HEK293T (cell line): Measurements from ENCODE around the gene DCUN1D2.

Source experiments
- ARNT ChIP-seq: fragments of 450-650 bp; IDR thresholded peaks from 2 replicates; pipeline ENCODE4 v1.6.1; 2017; ENCODE audit warnings: mild to moderate bottlenecking
- BHLHE40 ChIP-seq: fragments of 450-650 bp; IDR thresholded peaks from 2 replicates; pipeline ENCODE4 v1.6.1; 2016; ENCODE audit warnings: mild to moderate bottlenecking, moderate library complexity, borderline replicate concordance
- ELF4 ChIP-seq: fragments of 450-650 bp; IDR thresholded peaks from 2 replicates; pipeline ENCODE4 v1.6.1; 2017; ENCODE audit warnings: antibody characterized with exemption
- FOXK2 ChIP-seq: fragments of 450-650 bp; IDR thresholded peaks from 2 replicates; pipeline ENCODE4 v1.6.1; 2016; ENCODE audit warnings: mild to moderate bottlenecking
- FOXM1 ChIP-seq: fragments of 450-650 bp; IDR thresholded peaks from 2 replicates; pipeline ENCODE4 v1.6.1; 2017; ENCODE audit warnings: mild to moderate bottlenecking, borderline replicate concordance
- HDGF ChIP-seq: fragments of 450-650 bp; IDR thresholded peaks from 2 replicates; pipeline ENCODE4 v1.6.1; 2017; ENCODE audit warnings: antibody characterized with exemption, borderline replicate concordance
- NFRKB ChIP-seq: fragments of 450-650 bp; IDR thresholded peaks from 2 replicates; pipeline ENCODE4 v1.6.1; 2016; ENCODE audit warnings: mild to moderate bottlenecking, moderate library complexity
- SP1 ChIP-seq: fragments of 450-650 bp; IDR thresholded peaks from 2 replicates; pipeline ENCODE4 v1.6.1; 2017
- SUZ12 ChIP-seq: fragments of 450-650 bp; IDR thresholded peaks from 2 replicates; pipeline ENCODE4 v1.6.1; 2016; ENCODE audit warnings: mild to moderate bottlenecking

DNA sequence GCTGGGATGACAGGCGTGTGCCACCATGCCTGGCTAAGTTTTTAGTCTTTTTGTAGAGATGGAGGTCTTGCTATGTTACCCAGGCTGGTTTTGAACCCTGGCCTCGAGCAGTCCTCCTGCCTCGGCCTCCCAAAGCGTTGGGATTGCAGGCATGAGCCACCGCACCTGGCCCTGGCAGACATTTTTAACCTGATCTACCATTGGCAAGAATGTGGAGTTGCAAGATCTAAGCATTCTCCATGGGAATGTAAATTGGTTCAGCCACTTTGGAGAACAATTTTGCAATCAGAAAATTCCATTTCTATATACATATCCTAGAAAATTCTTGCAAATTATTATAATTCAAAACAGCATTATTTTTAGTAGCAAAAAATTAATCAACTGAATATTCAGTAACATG, 24.3 kb upstream of the DCUN1D2 start:
- TF ChIP-seq FOXK2 (no peak), HDGF (no peak), BHLHE40 (no peak), NFRKB (no peak), SUZ12 (no peak), FOXM1 (no peak), ELF4 (no peak), ARNT (no peak), SP1 (no peak)
